Endothelial cell of umbilical vein (primary cell): ENCODE measurements around the gene CFAP300. TPM values are rescaled to one million over a fixed set of nuclear protein-coding genes. Genes with fewer than 3 reads are reported as not detected.

Experiments
- BruUV-seq: library from RNA; stranded (reverse); fragments of 400-500 nt; replicated peaks from 2 replicates; lab custom pipeline; 2021; lab: Mats Ljungman, UMichigan
- CTCF ChIA-PET: fragments of 300-600, 350-600 bp; sonication (Branson Sonifier 250); formaldehyde crosslinking; loops from one replicate; lab custom pipeline; 2021; ENCODE audit warnings: antibody characterized with exemption, inconsistent platforms; lab: Charles Lee
- POLR2A ChIA-PET: fragments of 300-600, 350-600 bp; sonication (Branson Sonifier 250); formaldehyde crosslinking; loops from one replicate; lab custom pipeline; 2021; ENCODE audit warnings: antibody characterized with exemption, inconsistent platforms; lab: Charles Lee
- DNase-seq: peaks from one replicate; pipeline ENCODE4 v3.0.0-alpha.2; 2011; ENCODE audit warnings: low read depth, low spot score
- FAIRE-seq: peaks from 2 replicates; lab custom pipeline; 2011; peaks lifted over from hg19 to GRCh38; lab: Jason Lieb, UNC
- H2AFZ ChIP-seq: 2 replicates; pipeline ENCODE4 v1.6.0; 2012; ENCODE audit warnings: low read depth, low read length, control low read depth, inconsistent platforms
- H3K27ac ChIP-seq: 2 replicates; pipeline ENCODE4 v1.5.1; 2011; ENCODE audit warnings: low read depth, mild to moderate bottlenecking, control low read depth, low read length, moderate library complexity; ENCODE audit not compliant: insufficient read depth
- H3K27me3 ChIP-seq, 2 experiments: 2 replicates each; pipeline versions ENCODE4 v1.6.0 to v1.6.1; 2011; ENCODE audit warnings: low read length in 2 of 2, mixed read lengths in 1 of 2; ENCODE audit not compliant: control insufficient read depth in 2 of 2, insufficient read depth in 2 of 2
- H3K36me3 ChIP-seq, 2 experiments: 2 replicates in 1 of 2; 3 replicates in 1 of 2; pipeline ENCODE4 v1.5.1; 2011; ENCODE audit warnings: low read length in 2 of 2, mild to moderate bottlenecking in 1 of 2, moderate library complexity in 1 of 2; ENCODE audit not compliant: control insufficient read depth in 2 of 2, insufficient read depth in 2 of 2; ENCODE audit errors: extremely low read depth in 1 of 2
- H3K4me1 ChIP-seq: 3 replicates; pipeline ENCODE4 v1.5.1; 2011; ENCODE audit warnings: mild to moderate bottlenecking, low read length; ENCODE audit not compliant: control insufficient read depth, insufficient read depth; ENCODE audit errors: extremely low read depth
- H3K4me2 ChIP-seq: 2 replicates; pipeline ENCODE4 v1.6.1; 2011; ENCODE audit warnings: low read length, control low read depth, mixed read lengths; ENCODE audit not compliant: insufficient read depth
- H3K4me3 ChIP-seq, 3 experiments: fragments of 200-600 bp in 1 of 3; sonication (generic), shearing (Covaris generic) in 1 of 3; replicated peaks in 1 of 3; 2 replicates each; pipeline ENCODE4 v1.5.1; 2011 to 2016; ENCODE audit warnings: control low read depth in 3 of 3, low read length in 3 of 3, mild to moderate bottlenecking in 2 of 3, inconsistent platforms in 1 of 3, low read depth in 1 of 3, moderate library complexity in 1 of 3; ENCODE audit not compliant: insufficient read depth in 1 of 3
- H3K79me2 ChIP-seq: 2 replicates; pipeline ENCODE4 v1.6.0; 2012; ENCODE audit warnings: low read length, inconsistent platforms; ENCODE audit not compliant: control insufficient read depth, insufficient read depth
- H3K9ac ChIP-seq: replicated peaks from 2 replicates; pipeline ENCODE3; 2011; ENCODE audit warnings: low read length, control low read depth; ENCODE audit not compliant: insufficient read depth; ENCODE audit errors: extremely low read depth
- H3K9me1 ChIP-seq: replicated peaks from 3 replicates; pipeline ENCODE4 v1.6.0; 2011; ENCODE audit warnings: mild to moderate bottlenecking, low read length; ENCODE audit not compliant: control insufficient read depth, insufficient read depth; ENCODE audit errors: extremely low read depth
- H3K9me3 ChIP-seq: replicated peaks from 2 replicates; pipeline ENCODE4 v1.5.1; 2012; ENCODE audit warnings: low read length, inconsistent platforms; ENCODE audit not compliant: control insufficient read depth, insufficient read depth
- H4K20me1 ChIP-seq: replicated peaks from 2 replicates; pipeline ENCODE3; 2011; ENCODE audit warnings: mild to moderate bottlenecking, low read length; ENCODE audit not compliant: control insufficient read depth, insufficient read depth; ENCODE audit errors: extremely low read depth
- EZH2 ChIP-seq: IDR thresholded peaks from 2 replicates; pipeline ENCODE4 v1.6.1; 2012; ENCODE audit warnings: borderline replicate concordance, low read depth, mild to moderate bottlenecking, moderate library complexity, low read length, inconsistent platforms; ENCODE audit not compliant: severe bottlenecking
- FOS ChIP-seq: IDR thresholded peaks from 2 replicates; pipeline ENCODE4 v1.6.1; 2011; ENCODE audit warnings: mild to moderate bottlenecking, low read length, moderate library complexity, borderline replicate concordance; ENCODE audit not compliant: insufficient read depth
- GATA2 ChIP-seq: IDR thresholded peaks from 2 replicates; pipeline ENCODE4 v1.7.0; 2011; ENCODE audit warnings: low read depth, mild to moderate bottlenecking, moderate library complexity, mixed read lengths, low read length; ENCODE audit not compliant: insufficient read length, insufficient read depth
- JUN ChIP-seq: IDR thresholded peaks from 2 replicates; pipeline ENCODE4 v1.6.1; 2011; ENCODE audit warnings: borderline replicate concordance, low read depth; ENCODE audit not compliant: insufficient read length, insufficient read depth
- POLR2A ChIP-seq: IDR thresholded peaks from 2 replicates; pipeline ENCODE4 v1.6.1; 2012; ENCODE audit warnings: low read depth, mild to moderate bottlenecking, control low read depth, low read length
- POLR2AphosphoS5 ChIP-seq: IDR thresholded peaks from 2 replicates; pipeline ENCODE4 v1.6.1; 2012; ENCODE audit warnings: low read depth, mild to moderate bottlenecking, control low read depth, low read length, moderate library complexity; ENCODE audit not compliant: insufficient read depth
- dilution Hi-C: fragments of 300-500 bp; cut with MboI; formaldehyde crosslinking; loops from one replicate; pipeline ENCODE4 v1.15.0; 2019; ENCODE audit warnings: low sequenced_read_pairs; ENCODE audit not compliant: extremely low pct_ligation_motif_present
- intact Hi-C: fragments of 100-400 bp; cut with micrococcal nuclease; formaldehyde crosslinking; loops from one replicate; pipeline ENCODE4 v1.10.0; 2022
- polyA plus RNA-seq, 4 experiments: library from polyadenylated mRNA; depleted of rRNA in 3 of 4; stranded (reverse) in 3 of 4; unstranded in 1 of 4; fragments of >200 nt; gene quantifications; 2 replicates each; pipeline versions ENCODE4 v1.2.1 to v1.2.3, GENCODE V29; 2011 to 2012; ENCODE audit warnings: missing spikeins in 1 of 4
- total RNA-seq: library from RNA; stranded (reverse); gene quantifications from 2 replicates; pipeline ENCODE4 v1.2.3, GENCODE V29; 2021
- TF ChIP-seq, protein P1 (sequence below), 2 donors: IDR thresholded peaks; 1 replicate in 1 of 2; 2 replicates in 1 of 2; pipeline ENCODE4 v1.5.1; 2011; ENCODE audit warnings: low read length in 2 of 2, mild to moderate bottlenecking in 2 of 2, moderate library complexity in 2 of 2, control low read depth in 1 of 2, inconsistent platforms in 1 of 2, low read depth in 1 of 2; ENCODE audit not compliant: insufficient read depth in 1 of 2; ENCODE audit errors: extremely low read depth in 1 of 2

The CFAP300 gene
- total and polyA plus RNA-seq, 2 donors (not counting 3 experiments of a cell fraction or from before 2014, with no cell fraction given): 0.07 TPM; not detected in 1

DNA sequence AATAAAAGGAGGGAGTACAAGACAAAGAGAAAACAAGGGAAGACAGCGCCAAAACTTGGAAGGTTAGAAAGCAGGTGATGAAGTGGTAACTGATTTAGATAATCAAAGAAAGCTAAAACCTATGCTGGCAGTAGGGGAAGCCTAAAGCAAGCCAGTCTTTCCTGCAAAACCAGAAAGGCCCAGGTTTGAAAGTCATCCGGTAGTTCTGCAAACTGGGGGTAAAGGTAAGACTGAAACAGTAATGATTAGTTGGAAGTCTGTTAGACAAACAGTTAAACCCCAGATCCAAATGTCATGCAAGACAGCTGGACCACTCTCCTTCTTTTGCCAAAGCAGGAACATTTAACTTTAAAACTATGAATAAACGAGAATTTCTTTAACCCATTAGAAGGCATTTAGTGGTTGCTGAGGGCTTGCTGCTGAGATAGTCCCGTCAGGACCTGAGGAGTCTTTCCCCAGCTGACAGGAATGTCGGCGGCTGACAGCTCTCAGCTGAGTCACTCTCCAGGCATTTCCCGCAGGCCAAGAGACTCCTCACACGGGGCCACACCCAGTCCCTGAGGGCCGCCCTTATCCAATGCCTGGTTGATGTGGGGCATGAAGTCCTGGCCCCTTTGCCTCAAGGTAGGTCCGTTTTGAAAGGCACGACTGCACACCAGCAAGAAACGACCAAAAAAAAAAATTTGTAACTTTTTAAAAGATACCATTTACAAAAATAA lies 36.3 kb upstream of the CFAP300 start:
- Histone ChIP-seq H3K4me2 (peak overlapping the region; percentile 67), H3K27ac (peak overlapping the region; percentile 43), H3K4me3 (no peak overlapping the region), H3K36me3 (no peaks in the 10 kb centered on the region), H3K9me1 (no peaks in the 10 kb centered on the region), H3K27me3 (no peaks in the 10 kb centered on the region), H3K9ac (no peak overlapping the region), H3K4me1 (peaks cover 15% of the 10 kb centered on the region), H3K79me2 (no peaks in the 10 kb centered on the region), H3K9me3 (no peaks in the 10 kb centered on the region), H4K20me1 (no peaks in the 10 kb centered on the region), H2AFZ (peak overlapping the region; percentile 4)
- peak; percentile 66 for DNase-seq
- BruUV-seq: no TSS peak
- CTCF ChIA-PET: interaction anchor here (0.6 to 16.0 kb wide), 4 partner anchors 15 to 147 kb away, joined by 3 to 621 read pairs (median 3); no protein-coding TSS in a partner anchor
- TF ChIP-seq POLR2A (no peak), FOS (peak; percentile 91), GATA2 (peak; percentile 12), POLR2AphosphoS5 (peak; percentile 83), EZH2 (no peak), JUN (peak; percentile 72)
- peak; percentile 98 for FAIRE-seq
- POLR2A ChIA-PET: no interaction called here
- dilution Hi-C loops: no loop called here
- intact Hi-C loops: loop anchor here (1.0 to 2.0 kb wide), 3 partner anchors 96 to 216 kb away; partner anchors contain the start of genes CEP126 and YAP1

DNA sequence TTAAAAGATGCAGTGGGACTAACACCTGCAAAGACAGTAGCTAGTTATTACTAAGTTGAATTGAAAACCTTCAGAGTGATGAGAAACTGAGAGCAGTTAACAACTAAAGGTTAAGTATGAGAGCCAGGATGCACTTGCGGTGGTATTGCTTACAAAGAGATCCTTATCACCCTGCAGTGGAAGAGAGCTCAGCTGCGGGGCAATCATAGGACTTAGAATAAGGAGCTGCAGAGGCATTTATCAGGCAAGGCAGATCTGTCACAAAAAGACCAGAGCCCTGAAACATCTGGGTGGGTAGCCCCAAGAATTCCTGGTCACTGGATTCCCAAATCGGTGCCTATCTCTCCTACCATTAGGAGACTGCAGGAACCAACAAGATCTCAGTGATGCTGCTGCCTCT lies 34.3 kb upstream of the CFAP300 start:
- Histone ChIP-seq H2AFZ (no peak overlapping the region), H3K79me2 (no peaks in the 10 kb centered on the region), H4K20me1 (no peaks in the 10 kb centered on the region), H3K9ac (no peak overlapping the region), H3K9me1 (no peaks in the 10 kb centered on the region), H3K4me3 (no peak overlapping the region), H3K4me1 (peaks cover 11% of the 10 kb centered on the region), H3K27ac (no peak overlapping the region), H3K36me3 (no peaks in the 10 kb centered on the region), H3K4me2 (no peak overlapping the region), H3K27me3 (no peaks in the 10 kb centered on the region), H3K9me3 (no peaks in the 10 kb centered on the region)
- ChIA-PET POLR2A (no interaction called here), CTCF (interaction anchor here (1.1 kb wide), 1 partner anchor 152 kb away, joined by 3 read pairs; no protein-coding TSS in a partner anchor)
- dilution Hi-C loops: no loop called here
- intact Hi-C loops: no loop called here
- FAIRE-seq (no peak), DNase-seq (no peak)
- no TSS peak for BruUV-seq
- peak; percentile 57 for TF ChIP-seq GATA2
- TF ChIP-seq, protein P1, sequence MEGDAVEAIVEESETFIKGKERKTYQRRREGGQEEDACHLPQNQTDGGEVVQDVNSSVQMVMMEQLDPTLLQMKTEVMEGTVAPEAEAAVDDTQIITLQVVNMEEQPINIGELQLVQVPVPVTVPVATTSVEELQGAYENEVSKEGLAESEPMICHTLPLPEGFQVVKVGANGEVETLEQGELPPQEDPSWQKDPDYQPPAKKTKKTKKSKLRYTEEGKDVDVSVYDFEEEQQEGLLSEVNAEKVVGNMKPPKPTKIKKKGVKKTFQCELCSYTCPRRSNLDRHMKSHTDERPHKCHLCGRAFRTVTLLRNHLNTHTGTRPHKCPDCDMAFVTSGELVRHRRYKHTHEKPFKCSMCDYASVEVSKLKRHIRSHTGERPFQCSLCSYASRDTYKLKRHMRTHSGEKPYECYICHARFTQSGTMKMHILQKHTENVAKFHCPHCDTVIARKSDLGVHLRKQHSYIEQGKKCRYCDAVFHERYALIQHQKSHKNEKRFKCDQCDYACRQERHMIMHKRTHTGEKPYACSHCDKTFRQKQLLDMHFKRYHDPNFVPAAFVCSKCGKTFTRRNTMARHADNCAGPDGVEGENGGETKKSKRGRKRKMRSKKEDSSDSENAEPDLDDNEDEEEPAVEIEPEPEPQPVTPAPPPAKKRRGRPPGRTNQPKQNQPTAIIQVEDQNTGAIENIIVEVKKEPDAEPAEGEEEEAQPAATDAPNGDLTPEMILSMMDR (IDR thresholded peaks at IDR 0.05; ENCODE audit: extremely low read depth in 1 of 2, insufficient read depth in 1 of 2, low read depth in 1 of 2, low read length in 2 of 2): no peak
